Urinary bladder (tissue), 4 donors: ENCODE data around the gene SPEG. TPM values are rescaled to one million over a fixed set of nuclear protein-coding genes. Genes with fewer than 3 reads are reported as not detected.
"Not testable (repeated sequence)": the region's sequence is repeated elsewhere in the genome, so short reads cannot be mapped to it uniquely, and the experiment has no call there.

ENCODE experiments used
- DNase-seq: peaks from one replicate; pipeline ENCODE4 v3.0.0-alpha.2; 2015; ENCODE audit errors: extremely low spot score
- H3K27ac ChIP-seq: one replicate; pipeline ENCODE4 v1.5.1; 2013; ENCODE audit warnings: low read depth, mild to moderate bottlenecking, moderate library complexity
- H3K36me3 ChIP-seq: one replicate; pipeline ENCODE4 v1.6.1; 2013; ENCODE audit warnings: mild to moderate bottlenecking, moderate library complexity; ENCODE audit not compliant: insufficient read depth
- H3K4me1 ChIP-seq: one replicate; pipeline ENCODE4 v1.6.1; 2013; ENCODE audit warnings: mild to moderate bottlenecking, moderate library complexity; ENCODE audit not compliant: insufficient read depth
- H3K4me3 ChIP-seq: one replicate; pipeline ENCODE4 v1.5.1; 2013; ENCODE audit warnings: low read depth, low read length
- WGBS: extraction: QIAGEN DNeasy Blood & Tissue Kit; methylation state at CpG from one replicate; pipeline ENCODE4 v1.1.7; 2013; 5-methylcytosine and 5-hydroxymethylcytosine counted together
- polyA plus RNA-seq: library from polyadenylated mRNA; stranded (reverse); fragments of 200-250 nt; gene quantifications from one replicate; pipeline ENCODE4 v1.2.3, GENCODE V29; 2013
- total RNA-seq: library from RNA; depleted of rRNA; stranded (reverse); fragments of >200 nt; gene quantifications from one replicate; pipeline ENCODE4 v1.2.3, GENCODE V29; 2014
- donor health status: healthy with polysubstance abuse.
- donor health status: healthy.

Gene SPEG
- total RNA-seq (31.2 TPM), polyA plus RNA-seq (226 TPM)

GRCh38 chr2:219434718-219435525, at the start of gene SPEG:
Gene SPEG (plus strand): TSS chr2:219434843. CDS start chr2:219434978, 135 bp downstream.
- Histone ChIP-seq H3K27ac (no peak within 1 kb of the TSS), H3K4me3 (peak within 1 kb of the TSS; percentile 24), H3K4me1 (no peaks in the 10 kb centered on the region), H3K36me3 (no peaks in the 10 kb centered on the region)
- DNase-seq = no peak
- 10% methylated on average over 77 of the region's 77 CpGs for WGBS

GRCh38 chr2:219384859-219385258, 49.8 kb upstream of the SPEG start:
- no peak overlapping the region for H3K27ac ChIP-seq
- no peak overlapping the region for H3K4me3 ChIP-seq
- 38% methylated on average over 2 of the region's 2 CpGs for WGBS
- no peaks in the 10 kb centered on the region for H3K36me3 ChIP-seq
- DNase-seq = no peak
- H3K4me1 ChIP-seq = peaks cover 3% of the 10 kb centered on the region

GRCh38 chr2:219385958-219386520, 48.6 kb upstream of the SPEG start:
- DNase-seq = no peak
- WGBS = 95% methylated on average over 19 of the region's 19 CpGs
- Histone ChIP-seq H3K4me1 (peaks cover 3% of the 10 kb centered on the region), H3K27ac (no peak overlapping the region), H3K4me3 (no peak overlapping the region), H3K36me3 (no peaks in the 10 kb centered on the region)

GRCh38 chr2:219386532-219387280, 47.9 kb upstream of the SPEG start:
- 38% methylated on average over 19 of the region's 19 CpGs for WGBS
- peak overlapping the region; percentile 66 for H3K4me3 ChIP-seq
- no peaks in the 10 kb centered on the region for H3K36me3 ChIP-seq
- DNase-seq = no peak
- H3K4me1 ChIP-seq = peaks cover 3% of the 10 kb centered on the region
- peak overlapping the region; percentile 76 for H3K27ac ChIP-seq

- H3K4me1 ChIP-seq = peaks cover 3% of the 10 kb centered on the region
- DNase-seq = peak; percentile 77
- WGBS = 1% methylated on average over 73 of the region's 76 CpGs
- H3K4me3 ChIP-seq = peak within 1 kb of the TSS; percentile 66
- H3K36me3 ChIP-seq = no peaks in the 10 kb centered on the region
- H3K27ac ChIP-seq = peak within 1 kb of the TSS; percentile 76
These were observed 47.1 kb upstream of the SPEG start, which contains the start of gene DNPEP for GRCh38 chr2:219387306-219388120. Gene DNPEP (minus strand): TSS chr2:219387912. CDS start chr2:219387794, 118 bp downstream.

- peak overlapping the region; percentile 25 for H3K27ac ChIP-seq
- 2% methylated on average over 72 of the region's 78 CpGs for WGBS
- peaks cover 3% of the 10 kb centered on the region for H3K4me1 ChIP-seq
- no peak overlapping the region for H3K4me3 ChIP-seq
- peak; percentile 90 for DNase-seq
- H3K36me3 ChIP-seq = no peaks in the 10 kb centered on the region
These were observed 46.3 kb upstream of the SPEG start for GRCh38 chr2:219388121-219388906.

GRCh38 chr2:219388907-219389156, 45.8 kb upstream of the SPEG start:
- Histone ChIP-seq H3K4me1 (peaks cover 3% of the 10 kb centered on the region), H3K36me3 (no peaks in the 10 kb centered on the region), H3K27ac (peak overlapping the region; percentile 23), H3K4me3 (no peak overlapping the region)
- no peak for DNase-seq
- WGBS = 44% methylated on average over 6 of the region's 6 CpGs

- Histone ChIP-seq H3K36me3 (no peaks in the 10 kb centered on the region), H3K27ac (no peak overlapping the region), H3K4me1 (no peaks in the 10 kb centered on the region), H3K4me3 (no peak overlapping the region)
- 88% methylated on average over 9 of the region's 9 CpGs for WGBS
- DNase-seq = no peak
These were observed 41.9 kb upstream of the SPEG start for GRCh38 chr2:219392754-219393153.

- WGBS = 95% methylated on average over 9 of the region's 9 CpGs
- DNase-seq, H3K27ac ChIP-seq, H3K36me3 ChIP-seq, H3K4me1 ChIP-seq, H3K4me3 ChIP-seq: not testable (repeated sequence)
These were observed 39.6 kb upstream of the SPEG start for GRCh38 chr2:219395056-219395455.

GRCh38 chr2:219395609-219396008, 39.0 kb upstream of the SPEG start:
- DNase-seq = no peak
- H3K36me3 ChIP-seq = no peaks in the 10 kb centered on the region
- no peaks in the 10 kb centered on the region for H3K4me1 ChIP-seq
- H3K4me3 ChIP-seq = no peak overlapping the region
- 91% methylated on average over 3 of the region's 3 CpGs for WGBS
- H3K27ac ChIP-seq = no peak overlapping the region

- no peak overlapping the region for H3K4me3 ChIP-seq
- no peak for DNase-seq
- H3K4me1 ChIP-seq = no peaks in the 10 kb centered on the region
- H3K36me3 ChIP-seq = no peaks in the 10 kb centered on the region
- H3K27ac ChIP-seq = no peak overlapping the region
- WGBS = 51% methylated on average over 6 of the region's 6 CpGs
These were observed 37.7 kb upstream of the SPEG start for GRCh38 chr2:219396863-219397457.

GRCh38 chr2:219398721-219399363, 35.8 kb upstream of the SPEG start:
- no peak for DNase-seq
- Histone ChIP-seq H3K4me1 (no peaks in the 10 kb centered on the region), H3K4me3 (no peak overlapping the region), H3K36me3 (no peaks in the 10 kb centered on the region), H3K27ac (no peak overlapping the region)
- 23% methylated on average over 5 of the region's 5 CpGs for WGBS
